COLO668 (cell line): Measurements from ENCODE around the gene SNAI3.
"Not testable (repeated sequence)": the region's sequence is repeated elsewhere in the genome, so short reads cannot be mapped to it uniquely, and the experiment has no call there.

ENCODE experiments used
- DNase-seq: peaks from one replicate; lab custom pipeline; 2025; ENCODE audit not compliant: unreplicated experiment; lab: John Stamatoyannopoulos, UW

The SNAI3 gene

DNA sequence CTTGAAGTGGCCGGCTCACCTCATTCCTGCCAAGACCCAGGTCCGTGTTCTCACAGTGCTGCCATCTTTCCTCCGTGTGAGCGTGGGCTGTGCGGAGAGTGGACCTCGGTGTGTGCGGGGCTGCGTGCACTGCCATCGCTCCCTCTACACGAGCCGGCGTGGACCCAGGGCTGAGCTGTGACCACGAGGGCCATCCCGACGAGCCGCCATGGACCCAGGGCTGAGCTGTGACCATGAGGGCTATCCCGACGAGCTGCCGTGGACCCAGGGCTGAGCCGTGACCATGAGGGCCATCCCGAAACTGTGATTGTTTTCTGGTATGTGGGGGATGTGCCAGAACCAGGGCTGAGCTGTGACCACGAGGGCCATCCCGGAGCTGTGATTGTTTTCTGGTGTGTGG lies 14.5 kb downstream of the SNAI3 start:
- no peak for DNase-seq

DNA sequence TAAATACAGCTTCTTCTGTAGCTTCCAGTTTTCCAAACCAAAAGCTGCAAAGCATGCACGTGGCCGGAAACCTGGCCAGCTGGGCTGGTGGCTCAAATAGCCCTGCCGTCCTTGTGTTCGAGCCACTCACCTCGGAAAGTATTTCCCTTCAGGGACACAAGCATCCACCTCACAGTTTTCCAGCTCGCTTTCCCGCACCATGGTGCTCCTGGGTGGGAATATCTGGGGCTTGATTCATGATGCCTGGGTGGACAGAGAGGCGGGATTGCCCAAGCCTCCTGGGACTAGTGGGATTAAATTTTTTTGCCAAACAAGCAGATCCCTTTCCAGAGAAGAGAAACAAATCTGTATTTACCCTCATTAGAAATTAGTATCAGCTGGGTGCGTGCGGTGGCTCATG lies 16.3 kb downstream of the SNAI3 start:
- no peak for DNase-seq

DNA sequence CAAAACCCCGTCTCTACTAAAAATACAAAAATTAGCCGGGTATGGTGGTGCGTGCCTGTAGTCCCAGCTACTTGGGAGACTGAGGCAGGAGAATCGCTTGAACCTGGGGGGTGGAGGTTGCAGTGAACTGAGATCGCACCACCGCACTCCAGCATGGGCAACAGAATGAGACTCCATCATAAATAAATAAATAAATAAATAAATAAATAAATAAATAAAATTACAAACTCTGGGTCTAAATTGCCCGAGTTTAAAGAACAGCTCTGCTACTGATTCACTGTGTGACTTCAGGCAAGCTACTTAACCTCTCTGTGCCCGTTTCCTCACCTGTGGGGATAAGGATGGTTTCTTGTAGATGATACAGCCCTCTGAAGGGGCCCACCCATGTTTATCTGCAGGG lies 16.8 kb downstream of the SNAI3 start:
- DNase-seq = not testable (repeated sequence)

DNA sequence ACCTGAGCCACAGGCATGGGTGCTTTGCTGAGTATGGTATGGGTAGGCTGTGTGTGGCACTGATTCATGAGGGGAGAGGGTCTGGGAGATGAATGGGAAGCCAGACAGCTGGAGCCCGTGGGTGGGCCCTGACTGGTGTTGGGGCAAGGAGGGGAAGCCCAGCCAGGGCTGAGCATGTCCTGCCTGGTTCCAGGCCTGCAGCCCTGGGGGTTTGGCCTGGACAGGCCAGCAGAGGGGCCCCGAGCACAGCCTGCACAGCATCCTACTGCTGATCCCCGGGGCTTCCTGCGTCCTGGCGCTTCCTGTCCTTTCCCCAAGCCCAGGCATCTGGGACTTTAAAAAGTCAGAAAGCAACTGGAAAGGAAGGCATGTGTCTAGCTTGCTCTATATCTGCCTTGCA lies 18.8 kb downstream of the SNAI3 start:
- DNase-seq = no peak

DNA sequence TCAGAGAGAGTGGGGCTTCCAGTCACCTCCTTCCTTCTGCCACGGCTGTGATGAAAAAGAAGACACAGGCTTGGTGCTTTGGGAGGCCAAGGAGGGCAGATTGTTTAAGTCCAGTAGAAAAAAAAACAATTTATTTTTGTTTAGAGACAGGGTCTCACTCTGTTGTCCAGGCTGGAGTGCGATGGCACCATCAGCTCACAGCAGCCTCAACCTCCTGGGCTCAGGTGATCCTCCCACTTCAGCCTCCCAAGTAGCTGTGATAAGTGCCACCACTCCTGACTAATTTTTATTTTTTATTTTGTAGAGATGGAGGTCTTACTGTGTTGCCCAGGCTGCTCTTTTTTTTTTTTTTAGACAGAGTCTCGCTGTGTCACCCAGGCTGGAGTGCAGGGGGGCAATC lies 20.7 kb downstream of the SNAI3 start:
- no peak for DNase-seq

DNA sequence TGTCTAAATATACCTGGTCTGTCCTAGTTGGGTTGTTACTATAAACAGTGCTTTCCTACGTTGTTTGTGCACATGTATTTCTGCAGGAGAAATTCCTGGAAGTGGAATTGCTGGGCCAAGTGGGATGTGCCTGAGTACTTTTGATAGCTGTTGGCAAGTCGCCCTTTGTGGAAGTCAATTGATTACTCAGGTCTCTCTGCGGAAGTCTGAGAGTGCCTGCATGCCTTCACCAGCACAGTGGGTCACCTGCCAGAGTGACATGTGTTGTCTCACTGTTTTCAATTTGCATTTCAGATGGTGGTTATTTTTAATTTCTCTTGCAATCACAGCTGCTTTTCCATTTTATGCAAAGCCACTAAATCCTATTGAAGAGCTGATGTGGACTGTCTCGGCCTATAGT lies 21.2 kb downstream of the SNAI3 start:
- DNase-seq = no peak

DNA sequence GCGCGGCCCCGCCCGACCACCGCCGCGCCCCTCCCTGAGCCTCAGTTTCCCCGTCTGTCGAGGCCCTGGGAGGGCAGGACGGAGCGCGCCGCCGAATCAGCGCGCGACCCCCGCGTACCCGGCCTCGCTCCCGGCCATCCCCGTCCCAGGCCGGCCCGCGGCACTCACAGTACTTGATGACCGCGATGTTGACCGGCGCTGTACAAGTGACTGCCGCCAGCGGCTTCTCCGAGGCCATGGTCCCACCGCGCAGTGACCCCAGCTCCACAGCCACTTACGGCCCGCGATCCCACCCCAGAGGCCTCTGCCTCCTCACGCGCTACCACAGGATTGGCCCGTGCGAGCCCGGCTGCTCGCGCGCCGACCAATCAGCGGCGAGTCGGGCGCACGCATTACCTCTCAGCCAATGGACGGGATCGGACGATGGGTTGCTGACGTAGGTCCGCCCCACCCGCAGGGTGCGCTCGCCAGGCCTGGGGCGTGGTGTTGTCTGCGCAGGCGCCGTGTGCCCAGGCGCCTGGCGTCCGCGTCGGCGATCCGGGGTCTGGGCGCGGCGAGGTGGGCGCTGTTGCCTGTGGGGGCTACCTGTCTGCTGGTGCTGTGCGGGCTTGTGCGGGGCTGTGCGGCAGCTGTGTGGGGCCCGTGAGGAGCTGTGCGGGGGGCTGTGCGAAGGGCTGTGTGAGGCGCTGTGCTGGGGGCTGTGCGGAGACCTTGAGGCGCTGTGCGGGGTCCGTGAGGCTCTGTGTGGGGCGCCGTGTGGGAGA lies 23.3 kb downstream of the SNAI3 start, which contains the start of gene MVD:
MVD (minus strand) TSS at position 249 of the 764 bp plus-strand sequence; CDS start at position 238, 11 bp downstream.
- peak; percentile 97 for DNase-seq

DNA sequence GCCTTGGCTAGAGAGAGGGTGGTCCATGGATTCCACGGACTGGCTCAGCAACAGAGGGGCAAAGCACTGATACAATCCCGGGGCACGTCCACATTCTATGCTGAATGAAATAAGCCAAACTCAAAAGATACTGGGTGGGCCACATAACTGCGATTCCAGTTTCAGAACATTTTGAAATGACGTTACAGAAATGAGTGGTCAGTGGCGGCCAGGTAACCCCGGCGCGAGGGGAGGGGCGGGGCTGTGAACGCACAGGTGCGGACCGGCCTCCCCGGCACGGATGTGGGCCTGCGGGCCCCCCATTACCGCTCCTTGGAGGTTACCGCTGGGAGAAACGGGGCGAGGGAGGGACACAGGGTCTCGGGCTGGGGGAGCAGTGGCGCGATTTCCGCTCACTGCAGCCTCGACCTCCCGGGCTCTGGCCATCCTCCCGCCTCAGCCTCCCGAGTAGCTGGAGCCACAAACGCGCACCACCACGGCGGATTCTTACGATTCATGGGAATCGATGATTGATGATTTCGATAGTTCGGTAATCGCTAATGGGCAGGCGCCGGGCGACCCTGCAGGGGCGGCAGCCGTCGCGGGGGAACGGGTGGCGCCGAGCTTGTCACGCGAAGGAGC lies 24.0 kb downstream of the SNAI3 start:
- no peak for DNase-seq

DNA sequence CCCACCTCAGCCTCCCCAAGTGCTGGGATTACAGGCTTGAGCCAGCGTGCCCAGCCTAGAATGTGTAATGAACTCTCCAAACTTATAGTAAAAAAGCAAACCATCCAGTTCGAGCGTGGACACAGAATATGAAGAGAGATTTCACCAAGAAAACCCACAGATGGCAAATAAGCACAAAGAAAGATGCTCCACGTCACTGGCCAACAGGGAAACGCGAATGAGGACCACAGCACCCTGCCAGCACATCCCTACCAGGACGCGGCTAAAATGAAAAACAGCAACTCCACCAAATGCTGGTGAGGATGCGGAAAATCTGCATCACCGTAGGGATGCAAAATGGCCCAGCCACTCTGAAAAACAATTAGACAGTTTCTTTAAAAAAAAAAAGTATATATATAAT lies 24.8 kb downstream of the SNAI3 start:
- DNase-seq = no peak

DNA sequence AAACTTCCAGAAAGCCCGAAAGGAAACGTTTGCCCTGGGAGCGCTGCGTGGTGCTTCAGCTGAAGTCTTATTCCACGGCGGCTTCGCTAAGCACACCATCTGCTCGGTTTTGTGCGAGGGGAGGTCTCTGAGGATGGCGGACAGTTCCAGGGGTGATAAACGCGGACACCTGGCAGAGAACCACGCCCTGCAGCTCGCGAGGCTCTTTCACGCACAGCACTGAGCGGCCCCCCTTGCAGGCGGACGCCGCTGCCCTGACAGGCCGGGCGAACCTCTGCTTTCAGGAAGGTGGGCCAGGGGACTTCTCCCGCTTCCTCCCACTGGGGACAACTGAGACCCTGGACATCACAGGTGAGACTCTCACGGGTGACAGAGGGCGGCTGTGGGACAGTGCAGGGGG lies 27.1 kb downstream of the SNAI3 start:
- no peak for DNase-seq

DNA sequence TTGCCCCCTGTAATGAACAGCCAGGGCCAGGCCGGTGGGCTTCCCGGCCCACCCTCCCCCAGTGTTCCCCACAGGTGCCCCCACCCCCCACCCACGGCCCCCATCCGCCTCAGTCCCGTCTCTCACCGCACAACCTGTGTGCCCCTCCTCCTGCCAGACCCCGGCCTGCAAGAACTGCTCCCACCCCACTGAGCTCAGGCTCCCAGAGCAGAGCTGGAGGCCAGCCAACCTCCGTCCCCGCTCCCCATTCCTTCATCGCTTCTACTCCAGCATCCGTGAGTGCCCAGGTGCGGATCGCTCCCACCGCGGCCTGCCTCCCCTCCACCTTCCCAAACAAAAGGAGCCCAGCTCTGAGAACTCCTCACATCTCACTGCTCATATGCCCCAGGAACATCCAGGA lies 27.6 kb downstream of the SNAI3 start:
- DNase-seq = no peak

DNA sequence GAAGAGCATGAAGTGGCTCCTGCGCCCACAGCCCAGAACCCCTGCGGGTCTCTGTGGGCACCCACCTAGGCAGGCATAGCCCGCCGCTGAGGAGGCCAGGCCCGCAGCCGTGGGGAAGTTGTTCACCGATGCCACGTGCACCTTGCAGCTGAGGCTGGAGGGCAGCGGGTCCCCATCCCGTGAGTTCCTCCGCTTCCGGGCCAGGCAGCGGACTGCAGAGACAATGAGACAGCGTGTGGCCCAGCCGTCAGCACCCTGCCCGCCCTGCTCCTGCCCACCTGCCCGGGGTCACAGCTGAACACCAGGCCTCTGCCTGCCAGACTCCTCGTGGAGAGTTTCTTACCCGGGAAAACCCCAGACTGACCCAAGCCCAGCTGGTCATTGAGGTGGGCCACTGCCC lies 28.9 kb downstream of the SNAI3 start:
- DNase-seq = no peak

DNA sequence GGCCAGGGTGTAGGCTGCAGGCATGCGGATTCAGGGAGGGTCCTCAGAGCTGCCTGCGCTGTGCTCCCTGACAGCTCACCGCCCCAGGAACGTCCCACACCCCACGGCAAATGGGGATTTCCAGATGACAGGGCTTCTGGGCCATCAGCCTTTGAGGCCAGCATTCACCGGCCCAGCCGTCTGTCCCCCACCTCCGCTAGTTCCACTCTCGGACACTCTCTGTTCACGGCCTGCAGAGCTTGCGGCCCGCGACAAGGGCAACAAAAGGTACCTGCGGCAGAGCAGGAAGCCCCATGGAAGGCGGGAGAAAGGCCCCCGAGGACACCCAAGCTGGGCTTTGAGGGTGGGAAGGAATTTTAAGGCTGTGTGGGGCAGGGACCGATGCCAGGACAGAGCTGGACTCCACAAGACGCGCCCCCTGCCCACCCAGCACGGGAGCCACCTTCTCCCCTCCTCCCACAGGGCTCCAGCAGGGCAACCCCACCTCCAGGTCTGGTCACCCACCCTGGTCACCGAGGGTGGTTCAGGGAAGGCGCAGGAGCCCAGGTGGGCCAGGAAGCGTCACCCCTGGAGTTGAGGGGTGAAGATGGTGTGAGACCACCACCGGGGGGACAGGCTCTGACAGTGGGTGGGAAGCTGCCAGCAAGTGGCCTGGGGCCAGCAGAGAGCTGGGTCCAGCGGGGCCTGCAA lies 29.9 kb downstream of the SNAI3 start:
- no peak for DNase-seq

DNA sequence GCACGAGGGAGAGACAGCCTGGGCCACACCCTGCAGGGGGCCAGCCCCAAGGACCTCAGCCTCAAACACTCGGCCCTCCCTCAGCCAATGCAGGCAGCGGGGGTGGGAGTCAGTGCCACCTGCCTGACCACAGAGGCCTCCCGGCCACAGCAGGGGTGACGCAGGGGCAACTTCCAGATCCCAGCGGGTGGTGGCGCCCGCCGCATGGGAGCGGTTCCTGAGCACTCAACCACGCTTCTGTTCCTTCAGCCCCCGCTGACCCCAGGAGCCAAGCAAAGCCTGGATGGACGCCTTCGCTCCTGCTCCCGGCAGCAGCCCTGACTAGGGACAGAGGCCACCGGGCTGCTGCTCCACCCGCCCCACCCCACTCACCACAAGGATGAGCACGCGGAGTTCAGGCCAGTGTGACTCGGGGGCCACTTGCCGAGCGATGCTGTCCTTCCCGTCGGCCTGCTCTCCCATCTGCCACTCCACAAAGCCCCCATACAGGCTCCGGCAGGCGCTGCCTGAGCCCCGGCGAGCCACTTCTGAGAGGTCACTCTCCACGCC lies 30.5 kb downstream of the SNAI3 start:
- DNase-seq = peak; percentile 31

DNA sequence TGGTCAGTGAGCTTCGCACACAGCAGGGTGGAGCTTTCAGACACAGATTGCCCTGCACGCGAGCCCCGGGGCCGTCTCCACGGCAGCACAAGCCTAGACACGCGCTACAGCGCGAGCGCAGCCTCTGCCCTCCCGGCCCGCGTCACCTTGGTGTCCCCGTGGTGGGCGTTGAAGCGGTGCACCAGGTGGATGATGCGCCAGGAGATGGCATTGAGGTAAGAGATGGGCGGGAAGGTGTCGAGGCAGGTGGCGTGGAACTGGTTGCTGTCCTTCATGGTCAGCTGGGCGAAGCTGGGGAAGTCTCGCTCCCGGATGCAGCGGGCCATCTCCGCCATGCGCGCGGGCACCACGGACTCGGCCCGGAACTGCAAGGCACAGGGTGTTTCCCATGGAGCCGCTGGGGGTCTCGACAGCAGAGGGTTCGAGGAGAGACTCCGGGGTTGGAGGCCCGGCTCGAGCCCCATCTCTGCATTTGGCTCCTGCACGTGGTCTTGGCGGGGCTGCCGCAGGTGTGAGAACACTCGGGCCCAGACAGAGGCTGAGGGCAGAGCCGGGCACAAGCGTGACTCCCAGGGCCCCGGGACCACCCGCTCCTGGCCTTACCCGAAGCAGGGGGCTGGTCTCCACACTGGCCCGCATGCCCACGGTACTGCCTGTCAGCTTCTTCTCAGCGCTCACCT lies 31.1 kb downstream of the SNAI3 start:
- peak; percentile 50 for DNase-seq

DNA sequence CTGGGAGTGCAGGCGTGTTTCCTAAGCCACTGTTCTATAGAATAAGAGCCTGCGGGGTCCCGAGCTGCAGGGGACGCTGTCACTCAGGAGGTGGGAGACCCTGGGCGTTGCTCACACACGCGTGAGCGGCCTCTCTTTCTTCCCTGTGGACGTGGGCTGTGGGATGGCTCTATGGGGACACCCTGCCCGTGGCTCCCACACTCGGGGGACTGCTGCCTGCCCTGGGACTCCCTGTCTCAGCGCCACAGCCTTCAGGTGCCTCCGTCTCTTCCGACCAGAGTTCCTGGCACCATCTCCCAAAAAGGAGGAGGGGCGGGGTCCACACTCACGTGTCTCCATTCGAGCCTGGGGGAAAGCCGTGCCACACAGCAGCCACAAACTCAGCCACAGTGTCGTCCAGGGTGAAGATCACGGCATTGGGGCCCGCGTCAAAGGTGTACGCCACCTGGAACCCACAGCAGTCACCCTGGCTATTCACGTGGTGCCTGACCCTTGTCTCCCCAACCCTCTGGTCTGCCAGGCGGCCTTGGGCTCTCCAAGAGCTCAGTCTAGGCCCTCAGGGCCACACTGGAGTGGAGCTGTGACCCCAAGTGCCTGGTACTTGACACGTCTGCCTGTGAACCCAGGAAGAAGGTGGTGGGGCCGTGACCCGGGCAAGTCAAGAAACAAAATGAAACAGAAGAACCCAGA lies 31.8 kb downstream of the SNAI3 start:
- no peak for DNase-seq

DNA sequence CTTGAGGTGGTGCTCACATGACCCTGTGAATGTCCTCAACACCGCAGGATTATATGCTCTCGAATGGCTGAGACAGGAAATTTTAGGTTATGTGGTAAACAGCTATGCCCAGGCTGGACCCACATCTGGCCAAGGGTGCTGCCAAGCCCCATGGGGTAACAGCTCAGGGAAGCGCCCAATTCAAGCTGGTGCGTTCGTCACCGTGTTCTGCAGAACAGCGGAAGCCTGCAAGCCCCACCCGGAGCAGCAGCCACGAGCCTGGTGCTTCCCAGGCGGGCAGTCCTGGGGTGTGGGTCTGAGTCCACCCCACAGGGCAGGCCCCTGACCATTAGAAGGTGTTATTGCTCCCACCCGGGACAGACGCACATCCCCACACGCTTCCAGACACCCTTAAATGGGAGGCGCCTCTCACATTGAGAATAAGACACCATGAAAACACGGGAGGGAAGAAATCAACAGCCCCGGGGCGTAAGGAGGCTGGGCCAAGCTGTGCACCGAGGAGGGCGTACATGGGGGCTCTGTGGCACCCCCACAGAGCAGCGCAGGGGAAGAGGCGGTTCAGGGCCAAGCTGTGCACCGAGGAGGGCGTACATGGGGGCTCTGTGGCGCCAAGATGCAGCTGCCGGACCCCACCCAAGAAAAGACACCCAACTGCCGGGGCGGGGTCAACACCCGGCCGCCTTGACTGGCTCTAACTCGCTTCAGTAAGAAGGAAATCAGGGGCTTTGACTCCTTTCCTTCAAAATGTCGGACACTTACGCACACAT lies 32.5 kb downstream of the SNAI3 start:
- DNase-seq = no peak

DNA sequence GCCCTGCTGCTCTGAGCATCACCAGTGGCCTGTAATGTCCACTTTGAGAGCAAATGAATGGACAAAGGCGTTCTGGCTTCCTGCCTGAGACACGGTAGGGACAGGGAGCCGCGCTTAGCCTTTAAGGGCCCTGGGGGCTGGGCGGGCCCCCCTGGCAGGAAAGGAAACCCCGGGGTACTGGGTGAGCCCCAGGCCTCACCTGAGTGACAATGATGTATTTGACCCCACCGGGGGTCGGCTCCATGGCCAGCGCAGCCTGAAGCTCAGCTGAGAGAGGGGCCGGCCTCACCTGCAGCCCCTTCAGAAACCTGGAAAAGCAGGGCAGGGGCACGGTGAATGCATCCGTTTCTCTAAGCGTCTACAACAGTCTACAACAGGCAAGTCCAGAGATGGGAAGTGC lies 33.2 kb downstream of the SNAI3 start:
- DNase-seq = no peak

DNA sequence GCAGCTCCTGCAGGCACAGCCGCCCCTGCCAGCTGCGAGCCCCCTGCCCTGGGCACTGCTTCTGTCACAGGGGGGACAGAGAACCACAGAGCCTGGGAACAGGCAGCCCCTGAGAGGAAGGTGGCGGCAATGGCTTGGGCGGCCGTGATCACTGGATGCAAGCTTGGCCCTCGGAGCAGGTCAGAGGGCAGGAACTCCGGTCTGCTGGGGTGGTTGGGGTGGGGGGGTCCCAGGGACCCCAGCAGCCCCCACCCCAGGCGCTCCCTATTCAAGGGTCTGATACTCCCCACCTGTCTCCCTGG lies 33.6 kb downstream of the SNAI3 start:
- no peak for DNase-seq
